HG03025 (cell line): ENCODE data around the gene PABPN1L.
A peak's percentile ranks its signal among the peaks of the same experiment; 100 is the strongest.

ENCODE experiments used
- ATAC-seq: cut with Tn5 transposase; IDR thresholded peaks from one replicate; pipeline ENCODE4 v1.9.1; 2021; ENCODE audit warnings: mild to moderate bottlenecking, moderate library complexity; ENCODE audit not compliant: unreplicated experiment, low FRiP score

PABPN1L gene

GRCh38 chr16:88871349-88871702, 4.9 kb upstream of the PABPN1L start:
- ATAC-seq, result no peak

GRCh38 chr16:88870608-88871348, 4.3 kb upstream of the PABPN1L start:
- ATAC-seq, result no peak

- ATAC-seq, result no peak
Measured at GRCh38 chr16:88869673-88869980, 3.2 kb upstream of the PABPN1L start.

GRCh38 chr16:88868974-88869672, 2.7 kb upstream of the PABPN1L start:
- ATAC-seq, result no peak

- no peak for ATAC-seq
Measured at GRCh38 chr16:88867581-88868246, 1.3 kb upstream of the PABPN1L start.

GRCh38 chr16:88865742-88866141, 718 bp downstream of the PABPN1L start:
- no peak for ATAC-seq

GRCh38 chr16:88865310-88865709, 1.1 kb downstream of the PABPN1L start:
- no peak for ATAC-seq

- ATAC-seq, result no peak
Measured at GRCh38 chr16:88864521-88864920, 1.9 kb downstream of the PABPN1L start.

GRCh38 chr16:88864099-88864498, 2.4 kb downstream of the PABPN1L start:
- no peak for ATAC-seq

- ATAC-seq, result no peak
Measured at GRCh38 chr16:88863426-88863825, 3.0 kb downstream of the PABPN1L start.

- ATAC-seq, result no peak
Measured at GRCh38 chr16:88862968-88863367, 3.5 kb downstream of the PABPN1L start.

GRCh38 chr16:88861359-88861758, 5.1 kb downstream of the PABPN1L start:
- no peak for ATAC-seq

GRCh38 chr16:88859381-88860091, 6.9 kb downstream of the PABPN1L start:
- ATAC-seq, result no peak

- ATAC-seq, result peak; percentile 36
Measured at GRCh38 chr16:88857728-88858339, 8.6 kb downstream of the PABPN1L start.

GRCh38 chr16:88856828-88857727, 9.4 kb downstream of the PABPN1L start, which contains the start of the genes GALNS and TRAPPC2L:
GALNS (minus strand) TSS chr16:88856947; CDS start chr16:88856877, 70 bp downstream.
TRAPPC2L (plus strand) TSS chr16:88857127; CDS start chr16:88857151, 24 bp downstream.
- ATAC-seq, result peak; percentile 75

GRCh38 chr16:88856122-88856827, 10.2 kb downstream of the PABPN1L start:
- no peak for ATAC-seq

GRCh38 chr16:88855736-88856121, 10.7 kb downstream of the PABPN1L start:
- ATAC-seq, result no peak

GRCh38 chr16:88855176-88855575, 11.3 kb downstream of the PABPN1L start:
- ATAC-seq, result no peak
